Measurements from ENCODE around the gene SH3BGR. TPM values are rescaled to one million over a fixed set of nuclear protein-coding genes. Genes with fewer than 3 reads are reported as not detected.
"Not testable (repeated sequence)": the region's sequence is repeated elsewhere in the genome, so short reads cannot be mapped to it uniquely, and the experiment has no call there.

SH3BGR gene
- total RNA-seq (ENCODE audit: insufficient read depth, low replicate concordance) = 15.2 TPM

DNA sequence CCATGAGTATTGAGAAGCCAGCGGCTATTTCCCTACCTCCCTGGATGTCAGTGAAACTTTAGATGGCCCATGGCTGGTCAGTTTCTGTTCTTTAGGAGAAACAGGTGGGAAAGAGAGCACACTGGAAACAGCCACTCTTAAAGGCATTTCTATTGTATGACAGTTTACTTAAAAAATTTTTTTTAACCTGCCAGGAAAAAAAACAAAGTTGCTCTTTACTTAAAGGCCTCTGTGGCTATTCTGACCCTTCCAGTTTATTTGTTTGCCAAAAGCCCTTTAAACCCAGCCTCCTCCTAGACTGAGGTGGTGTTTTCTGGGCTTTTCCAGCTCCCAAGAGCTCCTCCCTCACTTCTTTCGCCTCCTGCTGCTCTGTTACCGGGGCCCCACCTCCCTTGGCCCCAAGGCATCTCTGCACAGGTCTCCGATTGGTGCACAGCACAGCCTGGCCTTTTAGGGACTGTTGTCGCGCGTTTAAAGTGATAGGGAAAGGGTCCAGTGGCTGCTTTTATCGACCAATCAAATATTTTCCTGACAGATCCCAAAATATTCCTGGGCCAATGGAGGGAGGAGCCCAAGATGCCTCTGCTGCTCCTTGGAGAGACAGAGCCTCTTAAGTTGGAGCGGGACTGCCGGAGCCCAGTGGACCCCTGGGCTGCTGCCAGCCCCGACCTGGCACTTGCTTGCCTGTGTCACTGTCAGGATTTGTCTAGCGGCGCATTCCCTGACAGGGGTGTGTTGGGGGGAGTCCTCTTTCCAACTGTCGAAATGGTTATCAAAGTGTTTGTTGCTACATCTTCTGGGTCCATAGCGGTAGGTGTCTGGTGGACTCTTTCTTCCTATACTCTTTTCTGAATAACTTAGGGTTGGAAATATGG is at the start of gene SH3BGR:
Gene SH3BGR (plus strand): TSS at position 639 of the 875 bp plus-strand sequence. CDS start 127 bp downstream, at position 766.
- peak; percentile 40 for DNase-seq (ENCODE audit: low spot score)

DNA sequence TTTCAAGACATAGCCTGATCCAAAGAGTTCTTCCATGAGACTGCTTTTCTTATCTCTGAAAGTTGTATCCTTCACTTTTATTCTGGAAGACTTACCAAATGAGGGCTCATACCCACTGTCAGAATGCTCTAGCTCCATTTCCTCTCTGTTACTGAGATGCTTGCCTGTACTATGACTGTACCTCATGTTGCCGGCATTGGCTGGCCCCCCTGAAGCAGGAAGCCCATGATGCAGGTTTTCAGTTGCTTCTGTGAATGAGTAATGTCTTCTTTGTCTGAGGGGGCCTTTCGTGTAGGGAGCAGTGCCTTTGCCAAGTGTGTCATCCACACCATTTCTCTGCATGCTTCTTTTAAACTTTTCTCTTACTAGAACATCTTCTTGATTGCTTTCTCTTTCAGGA is 45.7 kb upstream of the SH3BGR start:
- DNase-seq (ENCODE audit: low spot score) = no peak

DNA sequence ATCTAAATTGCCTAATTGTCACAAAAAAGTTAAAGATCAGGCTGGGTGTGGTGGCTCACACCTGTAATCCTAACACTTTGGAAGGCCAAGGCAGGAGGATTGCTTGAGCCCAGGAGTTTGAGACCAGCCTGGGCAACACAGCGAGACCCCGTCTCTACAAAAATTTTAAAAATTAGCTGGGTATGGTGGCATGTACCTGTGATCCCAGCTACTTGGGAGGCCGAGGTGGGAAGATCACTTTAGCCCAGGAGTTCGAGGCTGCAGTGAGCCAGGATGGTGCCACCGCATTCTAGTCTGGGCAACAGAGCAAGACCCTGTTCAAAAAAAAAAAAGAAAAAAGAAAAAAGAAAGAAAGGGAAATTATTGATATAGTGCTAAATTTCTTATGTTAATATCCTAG is 32.6 kb upstream of the SH3BGR start:
- not testable (repeated sequence) for DNase-seq (ENCODE audit: low spot score)

DNA sequence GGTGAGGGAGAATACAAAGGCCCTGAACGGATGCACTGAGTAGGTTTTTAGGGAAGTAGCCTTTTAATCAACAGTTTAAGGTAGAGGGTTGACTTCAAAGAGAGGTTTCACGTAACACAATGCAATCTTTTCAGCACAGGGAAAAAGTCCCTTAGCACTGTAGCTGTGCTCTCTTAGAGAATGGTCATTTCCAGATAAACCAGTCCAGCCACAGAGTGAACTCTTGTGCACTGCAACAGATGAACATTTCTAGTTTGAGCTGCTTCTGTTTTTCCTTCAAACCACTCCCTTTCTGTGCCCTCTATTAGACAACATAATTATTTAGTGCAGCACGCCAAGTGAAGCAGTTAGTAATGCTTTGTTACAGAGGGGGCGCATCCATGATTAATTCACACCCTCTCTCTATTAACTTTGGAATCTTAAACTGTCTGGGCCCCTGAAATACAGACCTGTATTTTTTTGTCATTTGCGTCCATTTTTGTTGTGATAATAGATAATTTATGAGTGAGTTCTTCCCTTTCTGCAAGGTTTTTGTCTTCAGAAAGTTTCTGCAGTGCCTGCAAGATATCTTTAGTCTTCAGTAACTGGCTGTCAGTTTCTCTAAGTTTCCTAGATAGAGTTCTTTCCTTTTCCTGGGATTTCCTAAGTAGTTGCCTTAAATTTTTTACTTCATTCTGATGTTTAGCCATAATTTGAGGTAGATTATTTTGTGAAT is 29.1 kb upstream of the SH3BGR start:
- DNase-seq (ENCODE audit: low spot score) = peak; percentile 73

DNA sequence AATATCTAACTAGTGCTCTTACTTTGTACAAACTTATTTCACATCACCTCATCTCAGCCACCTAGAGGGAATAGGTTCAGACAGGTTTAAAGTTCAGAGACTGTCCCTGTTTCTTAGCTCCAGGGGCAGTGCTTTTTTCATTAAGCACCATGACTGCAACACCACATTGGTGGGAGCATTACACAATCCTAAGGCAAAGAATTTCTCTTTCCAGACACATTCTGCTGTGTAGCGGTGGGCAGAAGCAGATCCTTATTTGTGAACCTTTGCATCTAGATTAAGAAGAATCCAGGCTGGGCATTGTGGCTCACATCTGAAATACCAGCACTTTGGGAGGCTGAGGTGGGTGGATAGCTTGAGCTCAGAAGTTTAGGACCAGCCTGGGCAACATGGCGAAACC is 22.3 kb upstream of the SH3BGR start:
- DNase-seq (ENCODE audit: low spot score) = no peak

DNA sequence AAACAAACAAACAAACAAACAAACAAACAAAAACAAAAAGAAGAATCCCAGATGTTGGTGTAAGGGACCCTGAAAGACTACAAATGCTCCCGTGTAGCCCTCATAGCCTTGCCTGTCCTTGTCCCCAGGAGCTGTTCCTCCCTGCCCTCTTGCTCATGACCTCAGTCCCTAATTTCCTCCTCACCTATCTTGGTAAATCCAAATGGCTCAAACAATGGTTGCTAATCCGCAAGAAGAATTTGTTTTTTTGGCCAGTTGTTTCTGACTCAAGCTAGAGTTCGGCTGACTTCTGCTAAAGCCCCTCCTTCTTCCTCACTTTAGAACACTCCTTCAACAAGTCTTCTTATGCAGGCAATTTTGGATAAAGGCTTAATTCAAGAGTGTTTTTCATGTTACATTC is 21.8 kb upstream of the SH3BGR start:
- DNase-seq (ENCODE audit: low spot score) = no peak

DNA sequence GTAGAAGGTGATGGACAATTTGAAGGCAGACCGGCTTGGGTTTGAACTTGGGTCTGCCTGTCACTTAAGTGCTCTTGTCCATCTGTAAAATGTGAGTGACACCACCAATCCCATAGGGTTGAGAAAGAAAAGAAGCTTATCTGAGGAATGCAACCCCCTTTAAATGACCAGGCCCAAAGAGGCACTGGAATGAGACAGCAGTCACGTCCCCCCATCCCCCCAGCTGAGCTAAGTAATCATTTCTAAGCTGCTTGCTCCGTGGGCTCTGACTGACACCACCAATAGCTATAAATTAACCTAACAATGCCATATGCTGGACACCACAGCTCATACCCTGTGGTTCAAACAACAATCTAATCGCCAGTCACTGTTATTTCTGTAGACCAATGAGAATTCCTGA is 21.3 kb upstream of the SH3BGR start:
- no peak for DNase-seq (ENCODE audit: low spot score)

DNA sequence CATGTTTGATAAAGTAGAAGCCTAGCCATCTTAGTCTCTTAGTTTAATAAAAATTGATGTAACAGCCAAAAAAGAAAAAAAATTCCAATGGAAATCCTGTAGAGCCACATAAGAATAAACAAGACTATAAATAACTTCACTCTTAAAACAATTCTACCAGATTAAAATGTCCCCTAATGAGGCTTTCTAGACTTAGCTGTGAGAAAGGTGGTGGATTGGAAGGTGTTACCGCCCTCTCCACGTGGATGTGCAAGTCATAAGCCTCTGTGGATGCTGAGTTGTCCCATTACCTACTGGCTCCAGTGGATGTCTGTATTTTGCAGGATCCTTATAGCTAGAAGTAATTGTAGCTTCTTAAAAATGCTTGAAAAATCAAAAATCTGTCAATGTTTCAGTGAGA is 20.8 kb upstream of the SH3BGR start:
- DNase-seq (ENCODE audit: low spot score) = no peak

DNA sequence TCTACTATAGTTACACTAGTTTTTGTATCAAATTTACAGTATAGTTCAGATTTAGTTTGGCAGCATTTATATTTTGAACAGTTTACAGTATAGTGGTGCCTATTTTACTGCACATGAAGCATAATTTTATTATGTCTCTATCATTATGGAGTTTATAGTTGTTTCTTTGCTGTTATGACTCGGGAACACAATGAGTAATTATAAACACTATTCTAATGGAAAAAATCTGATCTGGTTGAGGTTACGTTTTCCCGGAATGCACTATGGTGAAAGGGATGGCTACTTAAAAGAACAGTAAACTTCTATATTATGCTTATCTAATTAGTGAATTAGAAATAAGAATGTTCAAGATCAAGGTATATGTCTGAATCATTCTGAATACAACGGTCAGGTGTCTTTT is 16.8 kb upstream of the SH3BGR start:
- no peak for DNase-seq (ENCODE audit: low spot score)

DNA sequence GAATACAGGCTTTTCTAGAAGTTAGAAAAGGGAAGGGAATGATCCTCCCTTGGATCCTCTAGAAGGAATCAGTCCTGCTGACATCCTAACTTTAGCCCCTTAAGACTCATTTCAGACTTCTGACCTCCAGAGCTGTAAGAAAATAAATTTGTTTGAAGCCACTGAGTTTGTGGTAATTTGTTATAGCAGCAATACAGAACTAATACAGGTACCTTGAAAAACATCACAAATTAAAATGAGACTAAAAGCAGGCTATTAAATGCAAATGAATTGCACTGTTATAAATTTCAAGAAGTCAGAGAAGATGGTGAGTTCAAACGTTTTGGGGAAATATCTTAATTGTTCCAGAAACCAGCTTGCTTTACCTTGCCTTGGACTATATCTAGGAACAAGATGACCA is 12.5 kb upstream of the SH3BGR start:
- no peak for DNase-seq (ENCODE audit: low spot score)

DNA sequence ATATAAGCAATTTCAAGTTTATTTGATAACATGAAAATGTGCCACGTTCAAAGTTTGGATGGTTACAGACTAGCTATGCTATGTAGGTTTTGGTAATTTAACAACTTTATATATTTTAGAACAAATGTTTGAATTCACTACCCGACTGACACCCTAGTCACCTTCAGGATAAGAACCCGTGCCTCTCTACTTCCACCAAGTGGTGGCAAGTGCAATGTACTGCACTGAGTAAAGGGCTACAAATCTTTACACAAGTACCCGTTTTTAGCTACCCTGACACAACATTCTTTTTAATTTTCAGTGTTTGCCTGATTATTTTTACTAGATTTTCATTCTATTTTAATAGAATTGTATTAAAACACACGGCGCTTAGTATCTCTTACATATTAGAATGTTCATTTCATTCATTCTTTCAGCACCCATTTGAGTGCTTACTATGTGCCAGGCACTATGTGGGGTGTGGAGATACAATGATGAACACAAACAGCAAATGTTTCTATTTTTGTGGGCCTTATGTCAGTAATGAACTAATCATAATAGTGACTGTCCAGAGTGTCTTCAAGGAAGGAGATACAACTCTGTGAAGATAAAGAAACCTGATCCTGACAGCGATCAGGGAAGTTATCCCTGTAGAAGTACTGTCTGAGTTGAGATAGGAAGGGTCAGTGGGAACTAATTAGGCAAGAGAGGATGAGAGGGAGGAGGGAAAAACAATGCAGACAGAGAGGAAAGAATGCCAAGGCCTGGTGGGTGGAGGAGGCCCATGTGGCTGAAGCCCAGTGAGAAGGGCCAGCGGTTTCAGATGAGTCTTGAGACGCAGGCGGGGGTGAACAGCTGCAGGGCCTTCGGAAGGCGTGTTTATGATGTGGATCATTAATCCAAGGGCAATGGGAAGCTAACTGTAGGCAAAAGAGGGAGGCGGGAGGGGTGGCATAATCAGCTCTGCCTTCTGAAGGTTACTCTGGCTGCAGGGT is 10.0 kb upstream of the SH3BGR start:
- DNase-seq (ENCODE audit: low spot score) = peak; percentile 32

DNA sequence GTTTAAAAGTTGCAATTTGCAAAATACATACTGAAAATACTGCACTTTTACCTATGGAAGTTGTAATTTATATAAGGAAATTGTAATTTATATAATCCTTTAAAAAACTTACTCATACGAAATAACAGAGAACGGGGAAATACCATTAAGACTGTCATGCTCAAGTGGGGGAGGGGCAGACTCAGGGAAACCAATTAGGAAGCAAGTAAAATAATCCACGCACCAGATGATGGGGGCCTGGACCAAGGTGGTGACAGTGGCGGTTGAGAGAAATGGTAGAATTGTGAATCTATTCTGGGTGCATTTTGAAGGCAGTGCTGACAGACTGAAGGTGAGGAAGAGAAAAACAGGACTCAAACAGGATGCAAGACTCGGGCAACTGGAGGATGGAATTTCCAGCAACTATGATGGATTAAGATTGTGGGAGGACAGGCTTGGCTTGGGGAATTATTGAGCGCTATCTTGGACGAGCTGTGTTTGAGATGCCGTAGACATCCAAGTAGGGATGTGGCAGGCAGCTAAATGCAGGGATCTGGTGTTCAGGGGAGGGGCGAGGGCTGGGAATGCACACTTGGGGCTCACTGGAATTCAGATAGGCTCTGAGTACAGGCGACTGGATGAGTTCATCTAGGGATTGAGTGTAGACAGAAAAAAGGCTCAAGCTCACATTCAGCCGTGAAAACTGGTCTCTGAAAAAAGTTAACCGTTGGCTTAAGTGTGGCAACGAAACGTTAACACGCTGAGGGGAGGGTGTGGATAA is 7.2 kb upstream of the SH3BGR start:
- DNase-seq (ENCODE audit: low spot score) = peak; percentile 95

DNA sequence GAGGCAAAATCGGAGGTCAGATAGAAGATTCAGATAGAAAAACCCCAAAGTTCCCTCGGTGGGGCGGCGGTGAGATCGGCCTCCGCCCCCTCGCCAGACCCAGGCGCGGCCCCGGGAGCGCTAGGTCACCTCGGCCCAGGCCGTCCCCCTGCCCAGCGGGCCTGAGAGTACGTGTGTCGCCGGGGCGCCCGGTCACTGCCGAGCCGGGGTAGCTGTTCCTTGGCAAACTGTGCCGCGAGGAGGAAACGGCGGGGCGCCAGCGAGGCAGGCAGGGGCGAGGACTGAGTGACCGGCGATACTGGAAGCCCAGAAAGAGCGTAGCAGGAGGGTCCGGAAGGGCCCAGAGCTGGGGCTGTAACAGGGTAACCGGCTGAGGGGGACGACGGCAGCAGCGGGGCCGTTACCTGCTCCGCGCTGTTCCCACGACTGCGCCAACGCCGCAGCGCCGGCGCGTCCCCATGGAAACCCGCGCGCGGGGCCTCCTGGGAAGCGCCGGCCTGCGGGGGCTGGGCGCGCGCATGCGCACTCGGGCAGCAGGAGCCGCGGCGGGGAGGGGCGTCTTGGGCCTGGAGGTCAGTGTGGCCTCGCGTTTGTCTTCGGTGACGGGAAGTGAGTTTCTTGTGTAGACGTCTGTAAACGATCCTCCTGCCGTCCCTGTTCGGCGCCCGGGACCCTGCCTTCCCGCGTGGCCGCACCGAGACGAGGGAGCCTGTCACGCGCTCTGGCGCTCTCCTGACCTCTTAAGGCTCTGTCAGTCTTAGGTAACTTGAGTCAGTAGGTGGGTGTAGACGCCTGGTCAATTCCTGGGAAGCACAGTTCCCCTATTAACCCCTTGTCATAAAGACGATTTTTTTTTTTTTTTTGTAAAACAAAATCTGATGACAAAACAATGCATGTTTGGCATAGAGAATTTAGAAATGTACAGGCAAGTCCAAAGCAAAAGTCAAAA is 6.2 kb upstream of the SH3BGR start, which contains the start of gene LCA5L:
Gene LCA5L (minus strand): TSS at position 458 of the 949 bp plus-strand sequence. CDS start 17,285 bp downstream, outside the sequence.
- peak; percentile 96 for DNase-seq (ENCODE audit: low spot score)

DNA sequence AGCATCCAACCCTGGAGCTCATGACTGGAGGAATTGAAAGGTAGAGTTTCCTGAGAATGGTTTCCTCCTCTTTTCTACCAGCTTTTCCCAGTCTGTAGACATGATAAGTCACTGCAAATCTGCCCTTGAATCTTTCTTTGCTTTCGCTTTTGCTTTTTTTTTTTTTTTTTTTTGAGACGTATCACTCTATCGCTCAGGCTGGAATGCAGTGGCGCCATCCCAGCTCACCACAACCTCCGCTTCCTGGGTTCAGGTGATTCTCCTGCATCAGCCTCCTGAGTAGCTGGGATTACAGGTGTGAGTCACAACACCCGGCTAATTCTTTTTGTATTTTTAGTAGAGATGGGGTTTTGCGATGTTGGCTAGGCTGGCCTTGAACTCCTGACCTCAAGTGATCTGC is 4.5 kb upstream of the SH3BGR start:
- DNase-seq (ENCODE audit: low spot score) = no peak

DNA sequence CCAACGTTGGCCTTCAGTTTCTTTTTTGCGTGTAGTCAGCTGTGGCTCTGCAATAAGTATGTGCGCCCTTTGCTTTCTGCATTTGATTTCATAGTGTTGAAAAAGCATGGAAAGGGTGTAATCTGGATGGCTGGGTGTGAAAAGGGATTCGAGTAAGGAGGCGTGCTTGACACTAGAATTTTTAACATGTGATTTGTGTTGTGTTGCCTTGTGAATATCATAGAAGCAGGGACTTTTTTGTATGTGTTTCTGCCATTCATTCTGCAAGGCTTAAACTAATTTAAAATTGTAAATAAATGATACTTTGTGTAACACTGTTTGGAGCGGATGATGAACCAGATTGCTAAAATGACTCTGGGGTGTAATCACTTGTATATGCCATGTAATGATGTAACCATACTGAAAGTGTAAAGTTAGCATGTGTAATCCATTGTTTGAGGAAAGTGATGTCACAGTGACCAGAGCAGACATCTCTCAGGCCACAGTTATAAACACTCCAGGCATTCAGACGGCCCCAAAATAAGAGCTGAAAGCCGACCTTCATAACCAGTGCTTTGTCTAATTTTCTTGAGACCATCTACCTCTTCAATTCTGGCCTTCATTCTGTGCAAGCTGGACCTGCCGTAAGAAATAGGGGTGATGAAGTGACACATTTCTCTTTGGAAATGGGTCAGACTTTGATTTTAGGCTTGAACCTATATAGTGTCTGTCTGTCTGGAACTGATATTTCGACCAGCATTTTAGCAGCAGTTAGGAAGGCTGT is 618 bp downstream of the SH3BGR start:
- DNase-seq (ENCODE audit: low spot score) = no peak

DNA sequence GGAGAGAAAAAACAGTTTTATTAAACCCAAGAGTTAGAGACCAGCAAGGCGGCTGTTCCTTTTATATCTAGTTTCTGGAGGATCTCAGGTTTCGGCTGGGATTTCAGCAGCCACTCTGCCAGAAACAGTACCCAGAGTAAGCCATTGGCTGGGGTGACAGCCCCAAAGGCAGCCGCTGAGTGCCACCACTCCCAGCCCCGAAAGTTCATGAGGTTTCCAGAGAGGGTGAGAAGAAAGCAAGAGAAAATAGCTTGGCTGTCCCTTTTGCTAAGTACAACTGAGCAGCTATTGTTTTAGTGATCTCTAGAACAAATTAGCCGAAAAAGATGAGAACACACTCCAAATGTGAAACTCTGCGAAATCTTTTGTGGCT is 1.2 kb downstream of the SH3BGR start:
- no peak for DNase-seq (ENCODE audit: low spot score)

DNA sequence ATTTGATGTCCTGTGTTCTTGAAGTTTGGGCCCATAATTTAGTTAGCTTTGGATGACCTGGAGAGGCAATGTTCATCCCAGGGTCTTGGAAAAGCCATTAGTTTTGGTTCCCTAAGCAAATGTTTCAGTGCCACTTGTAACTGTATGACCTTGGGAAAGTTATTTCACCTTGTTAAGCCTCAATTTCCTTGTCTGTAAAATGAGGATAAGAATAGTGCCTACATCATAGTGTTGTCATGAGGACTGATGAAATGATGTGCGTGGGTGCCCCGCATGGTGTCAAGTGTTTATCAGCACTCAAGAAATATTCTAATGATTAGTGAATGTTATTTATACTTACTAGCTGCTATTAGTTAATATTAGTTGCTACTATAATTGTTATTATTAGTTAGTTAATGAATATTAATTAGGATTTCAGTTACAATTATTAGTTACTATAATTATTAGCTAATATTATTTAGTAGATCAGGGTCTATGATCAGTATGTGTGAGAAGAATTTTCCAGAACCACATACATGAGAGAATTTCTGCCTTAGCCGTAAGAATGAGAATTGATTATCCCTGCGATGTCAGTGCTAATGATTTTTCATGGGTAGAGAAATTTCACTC is 1.9 kb downstream of the SH3BGR start:
- no peak for DNase-seq (ENCODE audit: low spot score)

DNA sequence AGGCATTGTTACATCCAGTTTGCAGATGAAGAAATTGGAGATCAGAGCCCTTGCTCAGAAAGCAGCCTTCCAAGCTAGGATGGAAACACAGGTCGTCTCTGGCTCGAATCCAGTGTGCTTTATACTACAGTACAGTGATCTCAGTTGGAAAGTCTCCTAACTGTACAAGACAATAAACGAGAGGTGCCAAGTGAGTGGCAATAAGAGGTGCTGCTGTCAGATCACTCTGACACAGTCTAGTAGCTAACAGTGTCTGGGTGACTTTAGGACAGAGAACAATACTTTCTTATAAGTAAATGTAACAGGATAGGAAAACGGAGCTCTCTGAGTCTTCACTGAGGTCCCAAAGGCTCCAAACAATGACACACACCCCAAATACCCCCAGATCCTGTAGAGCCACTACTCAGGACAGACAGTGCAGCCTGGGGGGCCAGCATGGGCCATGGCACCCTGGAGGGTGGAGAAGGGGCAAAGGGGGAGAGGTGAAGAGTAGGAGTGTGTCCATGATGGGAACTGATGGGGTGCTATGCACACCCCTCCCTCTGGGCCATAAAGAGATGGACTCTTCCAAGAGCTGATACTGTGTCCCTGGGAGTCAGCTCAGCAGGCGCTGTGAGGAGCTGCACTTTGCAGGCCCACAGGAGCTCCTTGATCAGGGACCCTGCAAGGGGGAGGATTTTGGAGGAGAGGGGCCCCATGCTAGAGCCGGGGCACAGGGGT is 3.3 kb downstream of the SH3BGR start:
- no peak for DNase-seq (ENCODE audit: low spot score)

All from umbilical cord (tissue), 2 donors.